ENCODE data around the gene DPF3. TPM values are rescaled to one million over a fixed set of nuclear protein-coding genes. Genes with fewer than 3 reads are reported as not detected.

DPF3 gene
- total and polyA plus RNA-seq, 9 of the 15 experiments (the other 6 are each of a cell fraction or from before 2014, with no cell fraction given), result 0.21 to 4.9 (median 1.2) TPM

DNA sequence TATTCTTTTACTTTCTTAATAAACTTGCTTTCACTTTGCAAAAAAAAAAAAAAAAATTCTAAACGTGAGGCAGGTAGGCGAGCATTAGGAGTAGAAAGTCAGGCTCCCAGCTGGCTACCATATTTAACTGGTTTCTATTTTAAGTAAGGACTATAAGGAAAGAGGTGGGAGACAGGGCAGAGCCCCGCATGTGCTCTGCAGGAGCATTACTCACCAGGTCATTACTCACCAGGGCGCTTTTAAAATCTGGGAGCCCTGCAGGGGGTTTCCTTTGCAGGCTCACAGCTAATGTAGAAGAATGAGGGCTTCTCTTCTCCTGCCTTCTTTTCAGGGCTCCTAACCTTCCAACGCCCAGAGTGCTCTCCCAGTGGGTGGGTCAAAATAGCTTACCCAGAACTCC lies 14.0 kb upstream of the DPF3 start (continued):
- TF ChIP-seq ATF3 (IDR thresholded peaks at IDR 0.05), result peak; percentile 78
- TF ChIP-seq ATF3 (CRISPR knock-in tag; conservative IDR thresholded peaks at IDR 0.05), result no peak
- TF ChIP-seq, protein P1, sequence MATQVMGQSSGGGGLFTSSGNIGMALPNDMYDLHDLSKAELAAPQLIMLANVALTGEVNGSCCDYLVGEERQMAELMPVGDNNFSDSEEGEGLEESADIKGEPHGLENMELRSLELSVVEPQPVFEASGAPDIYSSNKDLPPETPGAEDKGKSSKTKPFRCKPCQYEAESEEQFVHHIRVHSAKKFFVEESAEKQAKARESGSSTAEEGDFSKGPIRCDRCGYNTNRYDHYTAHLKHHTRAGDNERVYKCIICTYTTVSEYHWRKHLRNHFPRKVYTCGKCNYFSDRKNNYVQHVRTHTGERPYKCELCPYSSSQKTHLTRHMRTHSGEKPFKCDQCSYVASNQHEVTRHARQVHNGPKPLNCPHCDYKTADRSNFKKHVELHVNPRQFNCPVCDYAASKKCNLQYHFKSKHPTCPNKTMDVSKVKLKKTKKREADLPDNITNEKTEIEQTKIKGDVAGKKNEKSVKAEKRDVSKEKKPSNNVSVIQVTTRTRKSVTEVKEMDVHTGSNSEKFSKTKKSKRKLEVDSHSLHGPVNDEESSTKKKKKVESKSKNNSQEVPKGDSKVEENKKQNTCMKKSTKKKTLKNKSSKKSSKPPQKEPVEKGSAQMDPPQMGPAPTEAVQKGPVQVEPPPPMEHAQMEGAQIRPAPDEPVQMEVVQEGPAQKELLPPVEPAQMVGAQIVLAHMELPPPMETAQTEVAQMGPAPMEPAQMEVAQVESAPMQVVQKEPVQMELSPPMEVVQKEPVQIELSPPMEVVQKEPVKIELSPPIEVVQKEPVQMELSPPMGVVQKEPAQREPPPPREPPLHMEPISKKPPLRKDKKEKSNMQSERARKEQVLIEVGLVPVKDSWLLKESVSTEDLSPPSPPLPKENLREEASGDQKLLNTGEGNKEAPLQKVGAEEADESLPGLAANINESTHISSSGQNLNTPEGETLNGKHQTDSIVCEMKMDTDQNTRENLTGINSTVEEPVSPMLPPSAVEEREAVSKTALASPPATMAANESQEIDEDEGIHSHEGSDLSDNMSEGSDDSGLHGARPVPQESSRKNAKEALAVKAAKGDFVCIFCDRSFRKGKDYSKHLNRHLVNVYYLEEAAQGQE (IDR thresholded peaks at IDR 0.05; ENCODE audit: borderline replicate concordance), result no peak
- TF ChIP-seq, protein P1 (CRISPR knock-in tag; IDR thresholded peaks at IDR 0.05; ENCODE audit: low read depth), result no peak
- TF ChIP-seq ZNF766 (CRISPR knock-in tag; conservative IDR thresholded peaks at IDR 0.05), result no peak
- TF ChIP-seq, protein P2, sequence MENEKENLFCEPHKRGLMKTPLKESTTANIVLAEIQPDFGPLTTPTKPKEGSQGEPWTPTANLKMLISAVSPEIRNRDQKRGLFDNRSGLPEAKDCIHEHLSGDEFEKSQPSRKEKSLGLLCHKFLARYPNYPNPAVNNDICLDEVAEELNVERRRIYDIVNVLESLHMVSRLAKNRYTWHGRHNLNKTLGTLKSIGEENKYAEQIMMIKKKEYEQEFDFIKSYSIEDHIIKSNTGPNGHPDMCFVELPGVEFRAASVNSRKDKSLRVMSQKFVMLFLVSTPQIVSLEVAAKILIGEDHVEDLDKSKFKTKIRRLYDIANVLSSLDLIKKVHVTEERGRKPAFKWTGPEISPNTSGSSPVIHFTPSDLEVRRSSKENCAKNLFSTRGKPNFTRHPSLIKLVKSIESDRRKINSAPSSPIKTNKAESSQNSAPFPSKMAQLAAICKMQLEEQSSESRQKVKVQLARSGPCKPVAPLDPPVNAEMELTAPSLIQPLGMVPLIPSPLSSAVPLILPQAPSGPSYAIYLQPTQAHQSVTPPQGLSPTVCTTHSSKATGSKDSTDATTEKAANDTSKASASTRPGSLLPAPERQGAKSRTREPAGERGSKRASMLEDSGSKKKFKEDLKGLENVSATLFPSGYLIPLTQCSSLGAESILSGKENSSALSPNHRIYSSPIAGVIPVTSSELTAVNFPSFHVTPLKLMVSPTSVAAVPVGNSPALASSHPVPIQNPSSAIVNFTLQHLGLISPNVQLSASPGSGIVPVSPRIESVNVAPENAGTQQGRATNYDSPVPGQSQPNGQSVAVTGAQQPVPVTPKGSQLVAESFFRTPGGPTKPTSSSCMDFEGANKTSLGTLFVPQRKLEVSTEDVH (IDR thresholded peaks at IDR 0.05; ENCODE audit: low read depth, partially characterized antibody), result no peak
- TF ChIP-seq ZNF384 (IDR thresholded peaks at IDR 0.05; ENCODE audit: low read depth, low read length), result no peak
- no peak for TF ChIP-seq TARDBP (IDR thresholded peaks at IDR 0.05)

All from K562 (cell line).